SU-DHL-6 (cell line): Measurements from ENCODE around the gene OIP5.
"Not testable (repeated sequence)": the region's sequence is repeated elsewhere in the genome, so short reads cannot be mapped to it uniquely, and the experiment has no call there.

Source experiments
- H2AFZ ChIP-seq: fragments of 200-600 bp; sonication (generic); 2 replicates; pipeline ENCODE4 v1.6.1; 2014; ENCODE audit warnings: low read depth, mild to moderate bottlenecking, moderate library complexity, mixed read lengths, antibody characterized with exemption, low read length; ENCODE audit not compliant: severe bottlenecking
- H3F3A ChIP-seq: fragments of 200-600 bp; shearing (Covaris generic); 2 replicates; pipeline ENCODE4 v1.6.0; 2016; ENCODE audit warnings: antibody characterized with exemption, mild to moderate bottlenecking; ENCODE audit not compliant: insufficient read depth
- H3K27ac ChIP-seq: fragments of 200-600 bp; sonication (generic); 2 replicates; pipeline ENCODE4 v1.5.1; 2016; ENCODE audit warnings: low read depth, mild to moderate bottlenecking, low read length, moderate library complexity, mixed read lengths
- H3K27me3 ChIP-seq: fragments of 200-600 bp; sonication (generic), shearing (Covaris generic); 2 replicates; pipeline ENCODE4 v1.6.0; 2014; ENCODE audit warnings: mild to moderate bottlenecking, low read length
- H3K36me3 ChIP-seq: fragments of 200-600 bp; sonication (generic); 2 replicates; pipeline ENCODE4 v1.6.1; 2014; ENCODE audit warnings: mild to moderate bottlenecking, low read length, mixed read lengths
- H3K4me2 ChIP-seq: fragments of 300-600, 200-600 bp; shearing (Covaris generic), sonication (generic); 2 replicates; pipeline ENCODE4 v1.6.0; 2014; ENCODE audit warnings: low read length, low read depth, mild to moderate bottlenecking; ENCODE audit not compliant: poor library complexity, severe bottlenecking
- H3K4me3 ChIP-seq: fragments of 200-600 bp; sonication (generic); 2 replicates; pipeline ENCODE4 v1.5.1; 2014; ENCODE audit warnings: antibody characterized with exemption, low read length, mild to moderate bottlenecking, mixed read lengths; ENCODE audit not compliant: insufficient read depth, poor library complexity, severe bottlenecking
- H3K79me2 ChIP-seq: fragments of 200-600 bp; sonication (generic); 2 replicates; pipeline ENCODE4 v1.6.1; 2014; ENCODE audit warnings: mild to moderate bottlenecking, low read length, moderate library complexity; ENCODE audit not compliant: insufficient read depth
- H3K9ac ChIP-seq: fragments of 200-600 bp; sonication (generic); 2 replicates; pipeline ENCODE4 v1.7.0; 2014; ENCODE audit warnings: mild to moderate bottlenecking, low read length
- H3K9me2 ChIP-seq: fragments of 200-600 bp; sonication (generic); replicated peaks from 2 replicates; pipeline ENCODE4 v1.6.1; 2014; ENCODE audit warnings: low read length; ENCODE audit not compliant: insufficient read depth
- H3K9me3 ChIP-seq: fragments of 200-600 bp; sonication (generic); 2 replicates; pipeline ENCODE4 v1.6.1; 2014; ENCODE audit warnings: low read length, mixed read lengths; ENCODE audit not compliant: insufficient read depth
- H4K20me1 ChIP-seq: fragments of 200-600 bp; sonication (generic); 2 replicates; pipeline ENCODE4 v1.6.1; 2014; ENCODE audit warnings: low read depth, mild to moderate bottlenecking, antibody characterized with exemption, low read length, moderate library complexity, mixed read lengths
- EZH2phosphoT487 ChIP-seq: fragments of 200-600 bp; sonication (generic), shearing (Covaris generic); conservative IDR thresholded peaks from 2 replicates; pipeline ENCODE4 v1.6.1; 2018; ENCODE audit warnings: mild to moderate bottlenecking, antibody characterized with exemption, low read length, moderate library complexity, mixed read lengths
- TF ChIP-seq, protein P1 (sequence below): fragments of 200-600 bp; sonication (generic); IDR thresholded peaks from one replicate; pipeline ENCODE4 v1.5.1; 2017; ENCODE audit warnings: antibody characterized with exemption, mild to moderate bottlenecking, low read length, moderate library complexity; ENCODE audit not compliant: insufficient read depth, poor library complexity, severe bottlenecking

Gene OIP5

DNA sequence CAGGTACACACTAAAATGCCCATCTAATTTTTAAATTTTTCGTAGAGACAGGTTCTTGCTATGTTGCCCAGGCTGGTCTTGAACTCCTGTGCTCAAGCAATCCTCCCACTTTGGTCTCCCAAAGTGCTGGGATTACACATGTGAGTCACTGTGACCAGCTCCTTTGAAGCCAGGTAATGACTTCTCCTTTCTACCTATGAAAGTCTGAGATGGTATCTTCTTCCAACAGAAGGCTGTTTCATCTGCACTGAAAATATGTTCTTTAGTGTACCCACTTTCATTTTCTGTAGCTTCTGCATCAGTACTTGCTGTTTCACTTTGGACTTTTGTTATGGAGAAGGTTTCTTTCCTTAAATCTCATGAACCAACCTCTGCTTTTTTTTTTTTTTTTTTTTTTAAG is 8.8 kb downstream of the OIP5 start:
- Histone ChIP-seq H3K27ac (no peak overlapping the region), H4K20me1 (no peaks in the 10 kb centered on the region), H3K27me3 (no peaks in the 10 kb centered on the region), H3K4me2 (no peak overlapping the region), H3K4me3 (no peak overlapping the region), H3K9ac (no peak overlapping the region), H2AFZ (no peak overlapping the region), H3K79me2 (peaks cover 18% of the 10 kb centered on the region; the same call in 1 of the 2 replicates), H3K9me3 (no peaks in the 10 kb centered on the region), H3F3A (0 out of 2 replicates have a peak, but pooled peaks cover 2% of the 10 kb centered on the region), H3K9me2 (no peaks in the 10 kb centered on the region), H3K36me3 (no peaks in the 10 kb centered on the region; the same call in 1 of the 2 replicates)
- TF ChIP-seq, protein P1, sequence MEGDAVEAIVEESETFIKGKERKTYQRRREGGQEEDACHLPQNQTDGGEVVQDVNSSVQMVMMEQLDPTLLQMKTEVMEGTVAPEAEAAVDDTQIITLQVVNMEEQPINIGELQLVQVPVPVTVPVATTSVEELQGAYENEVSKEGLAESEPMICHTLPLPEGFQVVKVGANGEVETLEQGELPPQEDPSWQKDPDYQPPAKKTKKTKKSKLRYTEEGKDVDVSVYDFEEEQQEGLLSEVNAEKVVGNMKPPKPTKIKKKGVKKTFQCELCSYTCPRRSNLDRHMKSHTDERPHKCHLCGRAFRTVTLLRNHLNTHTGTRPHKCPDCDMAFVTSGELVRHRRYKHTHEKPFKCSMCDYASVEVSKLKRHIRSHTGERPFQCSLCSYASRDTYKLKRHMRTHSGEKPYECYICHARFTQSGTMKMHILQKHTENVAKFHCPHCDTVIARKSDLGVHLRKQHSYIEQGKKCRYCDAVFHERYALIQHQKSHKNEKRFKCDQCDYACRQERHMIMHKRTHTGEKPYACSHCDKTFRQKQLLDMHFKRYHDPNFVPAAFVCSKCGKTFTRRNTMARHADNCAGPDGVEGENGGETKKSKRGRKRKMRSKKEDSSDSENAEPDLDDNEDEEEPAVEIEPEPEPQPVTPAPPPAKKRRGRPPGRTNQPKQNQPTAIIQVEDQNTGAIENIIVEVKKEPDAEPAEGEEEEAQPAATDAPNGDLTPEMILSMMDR: no peak
- TF ChIP-seq EZH2phosphoT487: no peak

DNA sequence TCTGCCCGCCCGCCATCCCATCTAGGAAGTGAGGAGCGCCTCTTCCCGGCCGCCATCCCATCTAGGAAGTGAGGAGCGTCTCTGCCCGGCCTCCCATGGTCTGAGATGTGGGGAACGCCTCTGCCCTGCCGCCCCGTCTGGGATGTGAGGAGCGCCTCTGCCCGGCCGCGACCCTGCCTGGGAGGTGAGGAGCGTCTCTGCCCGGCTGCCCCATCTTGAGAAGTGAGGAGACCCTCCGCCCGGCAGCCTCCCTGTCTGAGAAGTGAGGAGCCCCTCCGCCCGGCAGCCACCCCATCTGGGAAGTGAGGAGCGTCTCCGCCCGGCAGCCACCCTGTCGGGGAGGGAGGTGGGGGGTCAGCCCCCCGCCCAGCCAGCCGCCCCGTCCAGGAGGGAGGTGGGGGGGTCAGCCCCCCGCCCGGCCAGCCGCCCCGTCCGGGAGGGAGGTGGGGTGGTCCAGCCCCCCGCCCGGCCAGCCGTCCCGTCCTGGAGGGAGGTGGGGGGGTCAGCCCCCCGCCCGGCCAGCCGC is 11.5 kb downstream of the OIP5 start:
- not testable (repeated sequence) for H3K9ac ChIP-seq, H3K27me3 ChIP-seq, H3F3A ChIP-seq, H3K9me2 ChIP-seq, H3K36me3 ChIP-seq, H3K27ac ChIP-seq, H2AFZ ChIP-seq, H3K4me2 ChIP-seq, H3K9me3 ChIP-seq, H4K20me1 ChIP-seq, H3K4me3 ChIP-seq
- H3K79me2 ChIP-seq: peaks cover 15% of the 10 kb centered on the region; the same call in 1 of the 2 replicates

DNA sequence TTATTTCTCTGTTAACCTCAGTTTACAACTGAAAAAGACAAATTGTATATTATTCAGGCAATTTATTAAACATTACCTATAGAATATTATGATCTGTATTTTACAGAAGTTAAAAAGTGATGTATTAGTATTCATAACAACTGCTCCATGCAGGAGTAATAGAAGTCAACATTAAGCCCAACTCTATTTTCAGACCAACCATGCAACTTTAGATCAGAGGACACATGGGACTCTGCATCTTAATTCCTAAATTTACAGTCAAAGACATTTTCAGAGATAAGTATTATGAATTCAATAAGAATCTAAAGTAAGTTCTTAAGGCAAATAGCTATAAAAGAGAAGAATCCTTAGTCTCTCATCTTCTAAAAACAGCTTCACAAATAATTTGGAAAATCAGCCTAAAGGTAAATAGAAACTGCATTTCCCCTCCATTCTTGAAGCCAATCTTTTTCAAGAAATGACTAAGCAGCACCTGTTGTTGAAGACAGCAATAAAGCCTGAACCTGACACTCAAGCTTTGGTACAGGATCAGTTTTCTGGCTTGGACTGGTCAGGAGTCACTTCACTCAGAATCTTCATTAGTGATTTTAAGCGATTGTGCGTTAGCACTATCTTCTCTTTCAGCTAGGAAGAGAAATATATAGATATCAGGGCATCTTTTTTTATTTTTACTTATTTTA is 23.0 kb downstream of the OIP5 start:
- TF ChIP-seq EZH2phosphoT487: no peak
- TF ChIP-seq, protein P1: no peak

DNA sequence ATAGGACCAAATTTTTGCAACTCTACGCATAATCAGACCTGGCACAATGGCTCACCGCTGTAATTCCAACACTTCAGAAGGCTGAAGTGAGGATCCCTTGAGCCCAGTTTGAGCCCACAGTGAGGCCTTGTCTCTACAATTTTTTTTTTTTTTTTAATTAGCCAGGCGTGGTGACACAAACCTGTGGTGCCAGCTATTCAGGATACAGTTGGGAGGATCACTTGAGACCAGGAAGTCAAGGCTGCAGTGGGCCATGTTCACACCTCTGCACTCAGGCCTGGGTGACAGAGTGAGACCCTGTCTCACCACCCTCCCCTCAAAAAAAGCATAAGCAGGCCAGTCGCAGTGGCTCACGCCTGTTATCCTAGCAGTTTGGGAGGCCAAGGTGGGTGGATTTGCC is 24.7 kb downstream of the OIP5 start:
- no peaks in the 10 kb centered on the region for H3K9me3 ChIP-seq
- no peak overlapping the region for H3K4me3 ChIP-seq
- H3K4me2 ChIP-seq: no peak overlapping the region
- no peak overlapping the region for H3K27ac ChIP-seq
- no peaks in the 10 kb centered on the region for H3K79me2 ChIP-seq
- no peak overlapping the region for H3K9ac ChIP-seq
- peaks cover 36% of the 10 kb centered on the region; the same call in 1 of the 2 replicates for H3F3A ChIP-seq
- H3K9me2 ChIP-seq: no peaks in the 10 kb centered on the region
- TF ChIP-seq EZH2phosphoT487: no peak
- TF ChIP-seq, protein P1: no peak
- H2AFZ ChIP-seq: no peak overlapping the region
- no peaks in the 10 kb centered on the region for H4K20me1 ChIP-seq
- no peaks in the 10 kb centered on the region for H3K27me3 ChIP-seq
- peaks cover 8% of the 10 kb centered on the region; the same call in 1 of the 2 replicates for H3K36me3 ChIP-seq

More for the DNA sequence above, 23.0 kb downstream of the OIP5 start:
- no peak overlapping the region for H3K27ac ChIP-seq
- H3K36me3 ChIP-seq: peaks cover 10% of the 10 kb centered on the region; the same call in 1 of the 2 replicates
- no peak overlapping the region for H3K4me3 ChIP-seq
- no peak overlapping the region for H3K9ac ChIP-seq
- H3K9me2 ChIP-seq: no peaks in the 10 kb centered on the region
- H2AFZ ChIP-seq: no peak overlapping the region
- no peaks in the 10 kb centered on the region for H3K9me3 ChIP-seq
- no peaks in the 10 kb centered on the region for H3K79me2 ChIP-seq
- H3F3A ChIP-seq: peaks cover 32% of the 10 kb centered on the region; the same call in 1 of the 2 replicates
- no peak overlapping the region for H3K4me2 ChIP-seq
- H4K20me1 ChIP-seq: no peaks in the 10 kb centered on the region
- no peaks in the 10 kb centered on the region for H3K27me3 ChIP-seq
